PC-3 (cell line): ENCODE data around the gene IQCE.

ENCODE experiments used
- CTCF ChIP-seq: fragments of 300-600 bp; sonication (generic); conservative IDR thresholded peaks from 2 replicates; pipeline ENCODE4 v1.5.1; 2017; ENCODE audit warnings: antibody characterized with exemption, low read depth, mild to moderate bottlenecking, low read length
- EZH2 ChIP-seq: fragments of 300-600 bp; sonication (generic); IDR thresholded peaks from one replicate; pipeline ENCODE4 v1.6.1; 2017; ENCODE audit warnings: antibody characterized with exemption, mild to moderate bottlenecking, low read length; ENCODE audit not compliant: unreplicated experiment

GRCh38 chr7:2558629-2559282, at the start of gene IQCE:
- TF ChIP-seq CTCF (no peak), EZH2 (no peak)
